SK-N-MC (cell line): ENCODE measurements around the gene MUC20.

Experiments used
- EZH2 ChIP-seq: fragments of 200-600 bp; sonication (generic); IDR thresholded peaks from one replicate; pipeline ENCODE4 v1.6.1; 2017; ENCODE audit warnings: antibody characterized with exemption
- FOXP2 ChIP-seq: optimal IDR thresholded peaks from 2 replicates; pipeline ENCODE3; 2011; ENCODE audit warnings: mild to moderate bottlenecking, moderate library complexity; ENCODE audit not compliant: insufficient read depth; ENCODE audit errors: extremely low read length, control extremely low read depth
- POLR2AphosphoS5 ChIP-seq: IDR thresholded peaks from 2 replicates; pipeline ENCODE4 v1.6.1; 2012; ENCODE audit warnings: mild to moderate bottlenecking, low read depth, low read length, borderline replicate concordance

DNA sequence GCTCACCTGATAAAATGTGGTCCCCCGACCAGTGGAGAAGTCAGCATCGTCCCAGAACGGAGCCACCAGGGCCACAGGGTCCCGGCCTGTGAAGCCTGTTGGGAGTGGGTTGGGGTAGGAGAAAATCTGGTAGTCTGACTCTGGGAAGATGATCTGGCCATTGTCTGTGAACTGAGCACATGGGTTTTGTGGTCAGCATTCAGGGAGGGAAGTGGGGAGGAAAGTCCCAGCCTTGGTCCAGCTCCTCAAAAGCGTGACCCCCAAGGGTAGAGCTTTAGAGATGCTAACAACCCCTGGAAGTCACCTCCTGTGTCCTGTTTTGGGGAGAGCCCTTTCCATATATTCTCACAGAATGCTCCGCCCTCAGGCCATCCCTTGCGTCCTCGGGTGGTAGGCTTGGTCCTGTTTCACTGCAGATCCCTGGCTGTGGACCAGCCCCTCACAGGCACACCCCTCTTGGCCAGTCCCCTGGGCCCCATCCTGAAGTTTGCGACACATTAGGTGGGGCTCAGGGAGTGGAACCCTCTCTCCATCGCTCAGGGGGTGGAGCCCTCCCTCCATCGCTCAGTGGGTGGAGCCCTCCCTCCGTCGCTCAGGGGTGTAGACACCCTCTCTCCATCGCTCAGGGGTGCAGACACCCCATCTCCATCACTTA lies 51.0 kb downstream of the MUC20 start:
- TF ChIP-seq POLR2AphosphoS5 (no peak), EZH2 (no peak), FOXP2 (no peak)
